Common myeloid progenitor, CD34-positive (primary cell): Measurements from ENCODE around the gene RNF32.

Source experiments
- CTCF ChIA-PET: fragments of 350-600 bp; sonication (Branson Sonifier 250); formaldehyde crosslinking; loops from one replicate; lab custom pipeline; 2021; ENCODE audit warnings: antibody characterized with exemption; lab: Charles Lee
- POLR2A ChIA-PET: fragments of 350-600 bp; sonication (Branson Sonifier 250); formaldehyde crosslinking; loops from one replicate; lab custom pipeline; 2021; ENCODE audit warnings: antibody characterized with exemption; lab: Charles Lee
- DNase-seq, 3 donors: peaks; one replicate each; pipeline versions ENCODE4 v3.0.0 to v3.0.0-alpha.2; 2013
- H3K27ac ChIP-seq, 2 experiments: 1 replicate in 1 of 2; 2 replicates in 1 of 2; pipeline ENCODE4 v1.7.0; 2013; ENCODE audit warnings: inconsistent platforms in 2 of 2, low read length in 2 of 2, mild to moderate bottlenecking in 2 of 2, low read depth in 1 of 2, moderate library complexity in 1 of 2; ENCODE audit not compliant: severe bottlenecking in 2 of 2, insufficient read depth in 1 of 2, poor library complexity in 1 of 2
- H3K27me3 ChIP-seq, 5 experiments: replicated peaks in 2 of 5; 1 replicate in 3 of 5; 2 replicates in 2 of 5; pipeline versions ENCODE4 v1.6.1 to v1.7.0; 2013; ENCODE audit warnings: low read length in 4 of 5, mild to moderate bottlenecking in 2 of 5, moderate library complexity in 2 of 5, inconsistent platforms in 1 of 5; ENCODE audit not compliant: insufficient read depth in 5 of 5, control insufficient read depth in 4 of 5
- H3K36me3 ChIP-seq, 4 experiments: 1 replicate in 2 of 4; 2 replicates in 2 of 4; pipeline versions ENCODE4 v1.6.1 to v1.7.0; 2013; ENCODE audit warnings: low read length in 3 of 4, control low read depth in 1 of 4, mild to moderate bottlenecking in 1 of 4; ENCODE audit not compliant: control insufficient read depth in 4 of 4, insufficient read depth in 4 of 4
- H3K4me1 ChIP-seq, 4 experiments: 1 replicate in 3 of 4; 2 replicates in 1 of 4; pipeline versions ENCODE4 v1.6.1 to v1.7.1; 2013; ENCODE audit warnings: low read length in 3 of 4, mild to moderate bottlenecking in 3 of 4, control low read depth in 1 of 4, inconsistent platforms in 1 of 4, moderate library complexity in 1 of 4; ENCODE audit not compliant: control insufficient read depth in 4 of 4, insufficient read depth in 4 of 4; ENCODE audit errors: control extremely low read depth in 1 of 4
- H3K4me3 ChIP-seq, 7 experiments: 1 replicate in 4 of 7; 2 replicates in 3 of 7; pipeline versions ENCODE4 v1.5.1 to v1.7.0; 2013; ENCODE audit warnings: mild to moderate bottlenecking in 7 of 7, low read length in 6 of 7, moderate library complexity in 6 of 7, inconsistent platforms in 2 of 7, low read depth in 2 of 7, control low read depth in 1 of 7; ENCODE audit not compliant: insufficient read depth in 4 of 7, control insufficient read depth in 1 of 7; ENCODE audit errors: extremely low read depth in 1 of 7
- H3K9me3 ChIP-seq, 5 experiments: 1 replicate in 4 of 5; 2 replicates in 1 of 5; pipeline versions ENCODE4 v1.6.1 to v1.7.1; 2013; ENCODE audit warnings: low read length in 4 of 5, mild to moderate bottlenecking in 2 of 5, inconsistent platforms in 1 of 5, low read depth in 1 of 5, moderate library complexity in 1 of 5; ENCODE audit not compliant: control insufficient read depth in 4 of 5, insufficient read depth in 2 of 5; ENCODE audit errors: control extremely low read depth in 1 of 5
- WGBS: methylation state at CpG from one replicate; pipeline ENCODE4 v1.1.5; 2013; ENCODE audit not compliant: insufficient coverage; 5-methylcytosine and 5-hydroxymethylcytosine counted together

The RNF32 gene

DNA sequence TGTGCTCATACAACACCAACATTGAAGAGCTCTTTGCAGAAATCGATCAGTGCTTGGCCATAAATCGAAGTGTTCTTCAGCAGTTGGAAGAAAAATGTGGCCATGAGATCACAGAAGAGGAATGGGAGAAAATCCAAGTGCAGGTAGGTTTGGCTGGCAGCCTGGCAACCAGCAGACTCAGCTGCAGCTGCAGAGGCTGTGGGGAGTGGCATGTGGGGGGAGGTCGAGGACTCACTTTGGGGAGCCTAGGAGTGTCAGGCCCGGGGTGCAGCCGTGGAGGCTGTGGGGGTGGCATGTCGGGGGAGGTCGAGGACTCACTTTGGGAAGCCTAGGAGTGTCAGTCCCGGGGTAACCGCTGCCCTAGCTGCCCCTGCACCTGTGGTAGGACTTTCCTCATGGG, 35.1 kb downstream of the RNF32 start:
- Histone ChIP-seq H3K27me3 (no peaks in the 10 kb centered on the region), H3K36me3 (peaks cover 17 to 59% (median 32%) of the 10 kb centered on the region in 4 experiments), H3K4me3 (no peak overlapping the region), H3K9me3 (no peaks in the 10 kb centered on the region), H3K4me1 (no peaks in the 10 kb centered on the region), H3K27ac (no peak overlapping the region)
- 99% methylated on average over 7 of the region's 9 CpGs for WGBS
- POLR2A ChIA-PET: no interaction called here
- CTCF ChIA-PET: interaction anchor here (2.1 kb wide), 1 partner anchor 11 kb away, joined by 5 read pairs; no protein-coding TSS in a partner anchor
- DNase-seq: no peak

DNA sequence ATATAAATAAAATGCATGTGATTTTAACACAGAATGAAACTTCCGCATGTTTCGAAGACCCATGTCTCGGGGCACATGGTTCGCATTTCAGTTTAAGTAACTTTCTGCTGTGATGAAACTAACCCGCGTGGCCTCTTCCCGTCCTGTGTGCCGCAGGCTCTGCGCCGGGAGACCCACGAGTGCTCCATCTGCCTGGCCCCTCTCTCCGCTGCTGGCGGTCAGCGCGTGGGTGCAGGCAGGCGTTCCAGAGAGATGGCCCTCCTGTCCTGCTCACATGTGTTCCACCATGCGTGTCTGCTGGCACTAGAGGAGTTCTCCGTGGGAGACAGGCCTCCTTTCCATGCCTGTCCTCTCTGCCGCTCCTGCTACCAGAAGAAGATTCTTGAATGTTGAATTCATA, 35.7 kb downstream of the RNF32 start:
- H3K36me3 ChIP-seq: peaks cover 17 to 62% (median 32%) of the 10 kb centered on the region in 4 experiments
- DNase-seq: no peak
- ChIA-PET CTCF (interaction anchor here (2.1 kb wide), 1 partner anchor 11 kb away, joined by 5 read pairs; no protein-coding TSS in a partner anchor), POLR2A (no interaction called here)
- no peaks in the 10 kb centered on the region for H3K9me3 ChIP-seq
- no peaks in the 10 kb centered on the region for H3K4me1 ChIP-seq
- no peak overlapping the region for H3K4me3 ChIP-seq
- 95% methylated on average over 16 of the region's 19 CpGs for WGBS
- no peaks in the 10 kb centered on the region for H3K27me3 ChIP-seq
- H3K27ac ChIP-seq: no peak overlapping the region

DNA sequence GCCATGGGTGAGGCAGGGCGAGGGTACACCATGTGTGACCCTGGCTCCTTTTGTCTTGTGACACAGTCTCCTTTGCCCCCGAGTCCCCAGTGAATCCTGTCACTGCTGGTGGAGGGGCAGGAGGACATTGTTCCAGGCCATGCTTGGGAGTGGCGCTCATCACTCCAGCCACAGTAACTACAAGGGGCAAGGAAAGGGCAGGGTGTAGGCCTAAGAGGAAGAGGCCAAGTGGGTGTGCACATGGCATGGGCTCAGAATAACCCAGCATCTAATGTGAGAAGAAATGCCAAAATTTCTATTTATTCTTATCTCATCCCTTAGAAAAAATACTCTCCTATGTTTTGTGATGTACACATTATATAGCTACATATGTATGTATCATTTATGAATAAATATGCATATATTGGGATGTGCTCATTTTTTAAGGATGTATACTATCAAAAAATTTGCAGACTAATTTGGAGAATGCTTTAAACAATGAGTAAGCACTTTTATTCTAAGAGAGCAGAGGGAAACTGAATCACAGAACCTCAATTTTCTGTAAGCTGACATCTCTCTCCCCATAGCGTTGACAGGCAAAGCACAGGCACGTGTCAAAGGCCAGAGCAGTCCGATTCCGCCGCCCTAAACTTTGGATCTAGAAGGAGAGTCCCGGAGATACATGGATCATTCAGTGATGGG, 36.9 kb downstream of the RNF32 start:
- ChIA-PET POLR2A (no interaction called here), CTCF (interaction anchor here (1.0 kb wide), 1 partner anchor 9 kb away, joined by 3 read pairs; no protein-coding TSS in a partner anchor)
- peaks cover 14 to 65% (median 31%) of the 10 kb centered on the region in 4 experiments for H3K36me3 ChIP-seq

DNA sequence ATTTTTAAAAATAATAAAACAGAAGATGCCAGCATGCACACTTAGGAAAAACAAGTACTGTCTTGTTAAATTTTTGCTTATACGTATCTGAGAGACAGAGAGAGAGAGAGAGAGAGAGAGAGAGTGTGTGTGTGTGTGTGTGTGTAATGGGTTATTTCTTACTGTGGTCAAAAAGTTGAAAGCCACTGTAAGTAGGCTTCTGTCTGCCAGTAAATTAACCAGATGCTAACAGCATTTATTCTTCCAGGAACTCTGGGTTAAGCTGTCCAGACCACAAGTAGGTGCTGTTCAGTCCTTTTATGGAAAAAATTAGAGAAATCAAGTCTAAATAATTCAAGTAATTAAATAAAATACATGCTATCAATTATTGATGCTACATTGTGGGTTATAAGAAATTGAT, 39.7 kb downstream of the RNF32 start:
- DNase-seq: peak in 1 of 3 donors; percentile 9
- H3K9me3 ChIP-seq: no peaks in the 10 kb centered on the region
- CTCF ChIA-PET: no interaction called here
- H3K27me3 ChIP-seq: no peaks in the 10 kb centered on the region
- no peaks in the 10 kb centered on the region for H3K4me1 ChIP-seq
- POLR2A ChIA-PET: no interaction called here
- no CpG with 5 or more reads among the region's 1 CpG for whole genome bisulfite sequencing
- peaks cover 14 to 66% (median 29%) of the 10 kb centered on the region in 4 experiments for H3K36me3 ChIP-seq
- H3K4me3 ChIP-seq: no peak overlapping the region
- no peak overlapping the region for H3K27ac ChIP-seq

More for the DNA sequence above, 36.9 kb downstream of the RNF32 start:
- H3K4me1 ChIP-seq: no peaks in the 10 kb centered on the region
- 100% methylated on average over 8 of the region's 9 CpGs for WGBS
- no peak for DNase-seq
- no peaks in the 10 kb centered on the region for H3K27me3 ChIP-seq
- H3K4me3 ChIP-seq: no peak overlapping the region
- no peaks in the 10 kb centered on the region for H3K9me3 ChIP-seq
- H3K27ac ChIP-seq: no peak overlapping the region

DNA sequence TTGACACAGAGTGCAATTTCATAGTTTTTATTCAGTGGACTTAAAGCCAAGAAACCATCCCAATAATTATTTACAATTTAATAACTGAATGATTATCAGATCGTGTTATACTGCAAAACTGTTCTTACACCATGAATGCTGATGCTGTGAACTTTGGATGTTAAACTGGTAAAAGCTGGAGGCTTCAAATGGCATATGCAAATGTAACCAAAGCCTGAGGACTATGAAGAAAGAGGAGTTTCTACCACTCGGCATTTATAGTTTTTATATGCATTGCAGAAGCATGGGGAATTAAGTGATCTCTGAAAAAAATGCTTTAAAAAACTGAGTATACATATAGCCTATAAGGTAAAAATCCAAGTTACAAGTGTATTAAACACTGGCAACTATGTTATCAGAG, 42.4 kb downstream of the RNF32 start:
- no peak overlapping the region for H3K4me3 ChIP-seq
- H3K4me1 ChIP-seq: no peaks in the 10 kb centered on the region
- H3K9me3 ChIP-seq: no peaks in the 10 kb centered on the region
- H3K27ac ChIP-seq: no peak overlapping the region
- H3K36me3 ChIP-seq: peaks cover 9 to 48% (median 21%) of the 10 kb centered on the region in 4 experiments
- no peaks in the 10 kb centered on the region for H3K27me3 ChIP-seq
- DNase-seq: no peak
- WGBS: 100% methylated on average over 1 of the region's 2 CpGs
- ChIA-PET POLR2A (no interaction called here), CTCF (no interaction called here)

DNA sequence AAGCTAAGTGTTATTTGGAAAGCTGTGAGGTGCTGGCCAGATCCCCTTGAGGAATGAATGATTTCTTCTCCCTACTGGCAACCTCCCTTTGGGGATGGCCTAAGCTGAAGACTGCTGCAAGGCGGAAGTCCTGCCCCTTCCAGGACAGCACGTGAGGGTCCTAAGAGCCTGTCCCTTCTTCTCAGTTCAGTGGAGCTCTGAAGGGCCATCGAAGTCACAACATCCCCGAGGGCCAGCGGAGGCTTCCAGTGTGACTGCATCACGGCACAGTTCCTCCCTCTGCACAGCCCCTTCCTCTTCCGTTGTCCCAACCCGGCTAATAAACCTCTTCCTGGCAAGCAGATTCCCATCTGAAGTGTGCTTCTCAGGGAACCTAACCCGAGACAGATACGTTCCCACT, 43.7 kb downstream of the RNF32 start:
- H3K27ac ChIP-seq: no peak overlapping the region
- H3K4me3 ChIP-seq: no peak overlapping the region
- H3K27me3 ChIP-seq: no peaks in the 10 kb centered on the region
- WGBS: 98% methylated on average over 5 of the region's 10 CpGs
- ChIA-PET CTCF (no interaction called here), POLR2A (no interaction called here)
- H3K4me1 ChIP-seq: no peaks in the 10 kb centered on the region
- H3K36me3 ChIP-seq: peaks cover 4 to 41% (median 12%) of the 10 kb centered on the region in 4 experiments
- H3K9me3 ChIP-seq: no peaks in the 10 kb centered on the region
- no peak for DNase-seq

DNA sequence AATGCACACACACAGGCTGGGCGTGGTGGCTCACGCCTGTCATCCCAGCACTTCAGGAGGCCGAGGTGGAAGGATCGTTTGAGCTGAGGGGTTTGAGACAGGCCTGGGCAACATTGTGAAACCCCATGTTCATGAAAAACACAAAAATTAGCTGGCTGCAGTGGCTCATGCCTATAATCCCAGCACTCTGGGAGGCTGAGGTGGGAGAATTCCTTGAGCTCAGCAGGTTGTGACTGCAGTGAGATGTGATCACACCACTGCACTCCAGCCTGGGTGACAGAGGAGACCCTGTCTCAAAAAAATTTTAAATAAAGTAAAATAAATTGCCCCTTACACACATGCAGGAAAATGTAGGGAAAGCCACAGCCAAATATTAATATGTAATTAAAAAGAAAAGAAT, 44.1 kb downstream of the RNF32 start:
- no peaks in the 10 kb centered on the region for H3K4me1 ChIP-seq
- POLR2A ChIA-PET: no interaction called here

More for the DNA sequence above, 44.1 kb downstream of the RNF32 start:
- Histone ChIP-seq H3K27ac (no peak overlapping the region), H3K36me3 (peaks cover 3 to 37% (median 12%) of the 10 kb centered on the region in 4 experiments), H3K4me3 (no peak overlapping the region), H3K27me3 (no peaks in the 10 kb centered on the region), H3K9me3 (no peaks in the 10 kb centered on the region)
- DNase-seq: no peak
- 100% methylated on average over 4 of the region's 4 CpGs for WGBS
- CTCF ChIA-PET: no interaction called here
